Measurements from ENCODE around the gene CCDC178. TPM values are rescaled to one million over a fixed set of nuclear protein-coding genes. Genes with fewer than 3 reads are reported as not detected.

Gene CCDC178
- polyA plus RNA-seq, 2 of the 4 experiments (the other 2 are of a cell fraction), result 0.06 TPM; not detected in 1

- TF ChIP-seq MAX (IDR thresholded peaks at IDR 0.05) (no peak), CTCF (IDR thresholded peaks at IDR 0.05) (no peak), POLR2AphosphoS2 (conservative IDR thresholded peaks at IDR 0.05; ENCODE audit: low read length) (no peak), FOSB (CRISPR knock-in tag; IDR thresholded peaks at IDR 0.05) (no peak), RAD21 (conservative IDR thresholded peaks at IDR 0.05 in 1 of 2, IDR thresholded peaks at IDR 0.05 in 1 of 2) (no peak), HDAC2 (IDR thresholded peaks at IDR 0.05) (no peak), HEYL (CRISPR knock-in tag; IDR thresholded peaks at IDR 0.05) (no peak), KDM5A (IDR thresholded peaks at IDR 0.05) (no peak), ZSCAN20 (CRISPR knock-in tag; IDR thresholded peaks at IDR 0.05) (no peak), ESRRA (IDR thresholded peaks at IDR 0.05; ENCODE audit: borderline replicate concordance, low read length) (no peak), RCOR1 (IDR thresholded peaks at IDR 0.05; ENCODE audit: low read depth, low read length) (no peak), ELK1 (IDR thresholded peaks at IDR 0.05; ENCODE audit: low read depth, low read length) (no peak), ZC3H11A (IDR thresholded peaks at IDR 0.05) (no peak), JUNB (IDR thresholded peaks at IDR 0.05) (no peak), EHMT2 (IDR thresholded peaks at IDR 0.05; ENCODE audit: low read depth) (no peak), NPAS2 (CRISPR knock-in tag; IDR thresholded peaks at IDR 0.05; ENCODE audit: borderline replicate concordance) (no peak), TP53 (CRISPR knock-in tag; IDR thresholded peaks at IDR 0.05) (no peak)
- 9% methylated on average over 4 of the region's 4 CpGs for WGBS (ENCODE audit: missing lambda C conversion rate)
- H3K9me3 ChIP-seq, result no peaks in the 10 kb centered on the region
Observed at GRCh38 chr18:32896776-32897547, 543.6 kb downstream of the CCDC178 start.

GRCh38 chr18:32893915-32894314 is 546.6 kb downstream of the CCDC178 start:
- Histone ChIP-seq H3K4me3 (no peak overlapping the region), H3K9me3 (no peaks in the 10 kb centered on the region), H3K4me2 (no peak overlapping the region), H3K4me1 (no peaks in the 10 kb centered on the region), H3K27ac (no peak overlapping the region)
- ATAC-seq (peak; percentile 43 to 73; a peak in 3 of 6 replicates), DNase-seq (ENCODE audit: low read depth in 1 of 2, low spot score in 1 of 2) (peak; percentile 2 to 28), FAIRE-seq (no peak)
- WGBS (ENCODE audit: missing lambda C conversion rate), result 18% methylated on average over 7 of the region's 7 CpGs
- TF ChIP-seq NFE2L2 (conservative IDR thresholded peaks at IDR 0.05; ENCODE audit: low read length), result no peak
- TF ChIP-seq EHF (CRISPR knock-in tag; IDR thresholded peaks at IDR 0.05), result no peak
- no peak for TF ChIP-seq POLR2AphosphoS2 (conservative IDR thresholded peaks at IDR 0.05; ENCODE audit: low read length)
- no peak for TF ChIP-seq ATOH8 (CRISPR knock-in tag; IDR thresholded peaks at IDR 0.05; ENCODE audit: low read depth)
- TF ChIP-seq CBX8 (IDR thresholded peaks at IDR 0.05), result no peak
- TF ChIP-seq CEBPB (IDR thresholded peaks at IDR 0.05), result no peak
- TF ChIP-seq ZSCAN20 (CRISPR knock-in tag; IDR thresholded peaks at IDR 0.05), result no peak
- no peak for TF ChIP-seq MAX (IDR thresholded peaks at IDR 0.05)
- TF ChIP-seq RCOR1 (IDR thresholded peaks at IDR 0.05; ENCODE audit: low read depth, low read length), result no peak
- TF ChIP-seq ZFP36 (IDR thresholded peaks at IDR 0.05; ENCODE audit: borderline replicate concordance, partially characterized antibody), result no peak
- no peak for TF ChIP-seq JUNB (IDR thresholded peaks at IDR 0.05)
- TF ChIP-seq USF2 (IDR thresholded peaks at IDR 0.05), result no peak
- TF ChIP-seq REST (IDR thresholded peaks at IDR 0.05), result no peak
- TF ChIP-seq HES2 (IDR thresholded peaks at IDR 0.05), result no peak
- TF ChIP-seq ZNF302 (CRISPR knock-in tag; IDR thresholded peaks at IDR 0.05), result no peak
- TF ChIP-seq KDM1A (IDR thresholded peaks at IDR 0.05; ENCODE audit: low read depth), result no peak
- TF ChIP-seq KDM5A (IDR thresholded peaks at IDR 0.05), result no peak
- ChIA-PET CTCF (interaction anchor here (1.2 to 1.4 kb wide), 2 partner anchors 37 to 42 kb away, joined by 4 read pairs; no protein-coding TSS in a partner anchor), POLR2A (no interaction called here)

More at GRCh38 chr18:32896776-32897547, 543.6 kb downstream of the CCDC178 start:
- ATAC-seq (no peak), FAIRE-seq (no peak), DNase-seq (ENCODE audit: low read depth in 1 of 2, low spot score in 1 of 2) (no peak)
- no peak overlapping the region for H3K4me3 ChIP-seq
- CTCF ChIA-PET, result no interaction called here
- H3K4me1 ChIP-seq, result no peaks in the 10 kb centered on the region
- H3K27ac ChIP-seq, result no peak overlapping the region
- POLR2A ChIA-PET, result no interaction called here
- H3K4me2 ChIP-seq, result no peak overlapping the region
